NCI-H526 (cell line): ENCODE results near the gene DNAH9.

Experiments used
- DNase-seq, 2 experiments: peaks; one replicate each; lab custom pipeline; 2025; lab: John Stamatoyannopoulos, UW

DNAH9 gene

GRCh38 chr17:11852231-11852630 is 254.0 kb downstream of the DNAH9 start:
- DNase-seq = no peak

GRCh38 chr17:11852912-11853311 is 254.6 kb downstream of the DNAH9 start:
- no peak for DNase-seq

GRCh38 chr17:11853321-11854151 is 255.3 kb downstream of the DNAH9 start:
- DNase-seq = no peak

- DNase-seq = no peak
Measured at GRCh38 chr17:11855306-11855705, 257.0 kb downstream of the DNAH9 start.

GRCh38 chr17:11857006-11857405 is 258.7 kb downstream of the DNAH9 start:
- DNase-seq = no peak

GRCh38 chr17:11869680-11870394 is 271.6 kb downstream of the DNAH9 start:
- no peak for DNase-seq

GRCh38 chr17:11871773-11872172 is 273.5 kb downstream of the DNAH9 start:
- DNase-seq = no peak

GRCh38 chr17:11874756-11875155 is 276.5 kb downstream of the DNAH9 start:
- no peak for DNase-seq

- peak in 1 of 2 experiments; percentile 38 for DNase-seq
Measured at GRCh38 chr17:11880714-11881113, 282.4 kb downstream of the DNAH9 start.

- DNase-seq = no peak
Measured at GRCh38 chr17:11882716-11883115, 284.4 kb downstream of the DNAH9 start.

- DNase-seq = no peak
Measured at GRCh38 chr17:11885051-11885450, 286.8 kb downstream of the DNAH9 start.

- no peak for DNase-seq
Measured at GRCh38 chr17:11889266-11889665, 291.0 kb downstream of the DNAH9 start.

- no peak for DNase-seq
Measured at GRCh38 chr17:11893862-11894261, 295.6 kb downstream of the DNAH9 start.

GRCh38 chr17:11896199-11896598 is 297.9 kb downstream of the DNAH9 start:
- no peak for DNase-seq

- DNase-seq = no peak
Measured at GRCh38 chr17:11898526-11899235, 300.4 kb downstream of the DNAH9 start.

- no peak for DNase-seq
Measured at GRCh38 chr17:11899537-11899942, 301.3 kb downstream of the DNAH9 start.

- DNase-seq = no peak
Measured at GRCh38 chr17:11900041-11900476, 301.8 kb downstream of the DNAH9 start.

GRCh38 chr17:11900655-11901054 is 302.4 kb downstream of the DNAH9 start:
- no peak for DNase-seq

GRCh38 chr17:11901931-11902330 is 303.7 kb downstream of the DNAH9 start:
- no peak for DNase-seq

GRCh38 chr17:11908711-11909146 is 310.5 kb downstream of the DNAH9 start:
- DNase-seq = no peak

GRCh38 chr17:11909348-11909747 is 311.1 kb downstream of the DNAH9 start:
- DNase-seq = no peak

GRCh38 chr17:11916091-11916490 is 317.8 kb downstream of the DNAH9 start:
- DNase-seq = no peak

- no peak for DNase-seq
Measured at GRCh38 chr17:11917415-11917814, 319.1 kb downstream of the DNAH9 start.
